HepG2 (cell line): ENCODE measurements around the gene MAP2K3. TPM values are rescaled to one million over a fixed set of nuclear protein-coding genes. Genes with fewer than 3 reads are reported as not detected.

Source experiments
- ATF7 ChIP-seq, 2 experiments: fragments of 450-650 bp in 1 of 2; sonication (generic) in 1 of 2; formaldehyde crosslinking in 1 of 2; IDR thresholded peaks; 2 replicates each; pipeline versions ENCODE4 v1.4.0 to v1.6.1; 2016 to 2020; ENCODE audit warnings: antibody characterized with exemption in 1 of 2, mild to moderate bottlenecking in 1 of 2, missing genetic modification reagents in 1 of 2
- CAMTA2 ChIP-seq: sonication (generic); formaldehyde crosslinking; IDR thresholded peaks from 2 replicates; pipeline ENCODE4 v1.4.0; 2020; ENCODE audit warnings: mild to moderate bottlenecking, missing genetic modification reagents, borderline replicate concordance
- DMAP1 ChIP-seq: IDR thresholded peaks from 2 replicates; pipeline ENCODE4 v1.6.1; 2016
- FOXK1 ChIP-seq: sonication (generic); formaldehyde crosslinking; IDR thresholded peaks from 2 replicates; pipeline ENCODE4 v1.4.0; 2020; ENCODE audit warnings: low read depth, missing genetic modification reagents, borderline replicate concordance
- HMGXB3 ChIP-seq: sonication (generic); formaldehyde crosslinking; IDR thresholded peaks from 2 replicates; pipeline ENCODE4 v1.4.0; 2020; ENCODE audit warnings: missing genetic modification reagents, borderline replicate concordance
- IRF2 ChIP-seq: IDR thresholded peaks from 2 replicates; pipeline ENCODE4 v1.6.1; 2018; ENCODE audit warnings: missing genetic modification reagents, missing compliant biosample characterization
- KMT2B ChIP-seq: IDR thresholded peaks from 2 replicates; pipeline ENCODE4 v1.6.1; 2016; ENCODE audit warnings: missing genetic modification reagents, missing compliant biosample characterization
- MAF1 ChIP-seq: sonication (generic); formaldehyde crosslinking; IDR thresholded peaks from 2 replicates; pipeline ENCODE4 v1.5.0; 2020; ENCODE audit warnings: missing genetic modification reagents, borderline replicate concordance
- MEF2D ChIP-seq: sonication (generic); formaldehyde crosslinking; IDR thresholded peaks from 2 replicates; pipeline ENCODE4 v1.5.1; 2020; ENCODE audit warnings: mild to moderate bottlenecking, missing genetic modification reagents
- MXD1 ChIP-seq: sonication (generic); formaldehyde crosslinking; IDR thresholded peaks from 2 replicates; pipeline ENCODE4 v1.4.0; 2020; ENCODE audit warnings: mild to moderate bottlenecking, missing genetic modification reagents
- NFIC ChIP-seq: IDR thresholded peaks from 2 replicates; pipeline ENCODE4 v1.6.1; 2012; ENCODE audit warnings: mild to moderate bottlenecking, low read length, inconsistent platforms
- NR3C1 ChIP-seq: sonication (generic); formaldehyde crosslinking; IDR thresholded peaks from 2 replicates; pipeline ENCODE4 v1.4.0; 2020; ENCODE audit warnings: missing genetic modification reagents
- NRL ChIP-seq: sonication (generic); formaldehyde crosslinking; IDR thresholded peaks from 2 replicates; pipeline ENCODE4 v1.5.0; 2020; ENCODE audit warnings: missing genetic modification reagents, mild to moderate bottlenecking, moderate library complexity, borderline replicate concordance
- RFX5 ChIP-seq: IDR thresholded peaks from 2 replicates; pipeline ENCODE4 v1.6.1; 2011; ENCODE audit warnings: low read depth, low read length, improper control_type of control experiment
- SALL1 ChIP-seq: sonication (generic); formaldehyde crosslinking; IDR thresholded peaks from 2 replicates; pipeline ENCODE4 v1.8.0; 2022; ENCODE audit warnings: mild to moderate bottlenecking, missing genetic modification reagents
- SMARCC2 ChIP-seq: fragments of 450-650 bp; IDR thresholded peaks from 2 replicates; pipeline ENCODE4 v1.6.1; 2017; ENCODE audit warnings: antibody characterized with exemption, mild to moderate bottlenecking
- SOX6 ChIP-seq, 2 experiments: fragments of 450-650 bp in 1 of 2; sonication (generic) in 1 of 2; formaldehyde crosslinking in 1 of 2; IDR thresholded peaks; 2 replicates each; pipeline versions ENCODE4 v1.4.0 to v1.6.1; 2017 to 2020; ENCODE audit warnings: antibody characterized with exemption in 1 of 2, mild to moderate bottlenecking in 1 of 2, missing genetic modification reagents in 1 of 2
- SYNCRIP ChIP-seq: fragments of 200-400 bp; formaldehyde crosslinking; IDR thresholded peaks from 2 replicates; pipeline ENCODE4 v1.6.1; 2018; ENCODE audit warnings: mild to moderate bottlenecking, low read depth, low read length; ENCODE audit not compliant: insufficient read depth
- TEAD2 ChIP-seq: sonication (generic); formaldehyde crosslinking; IDR thresholded peaks from 2 replicates; pipeline ENCODE4 v1.9.0; 2021; ENCODE audit warnings: missing genetic modification reagents
- XBP1 ChIP-seq: sonication (generic); formaldehyde crosslinking; IDR thresholded peaks from 2 replicates; pipeline ENCODE4 v1.5.0; 2020; ENCODE audit warnings: missing genetic modification reagents
- ZBTB7B ChIP-seq: sonication (generic); formaldehyde crosslinking; IDR thresholded peaks from 2 replicates; pipeline ENCODE4 v1.4.0; 2020; ENCODE audit warnings: missing genetic modification reagents
- ZFP36L2 ChIP-seq: sonication (generic); formaldehyde crosslinking; IDR thresholded peaks from 2 replicates; pipeline ENCODE4 v1.4.0; 2020; ENCODE audit warnings: missing genetic modification reagents
- ZMYM4 ChIP-seq: sonication (generic); formaldehyde crosslinking; IDR thresholded peaks from 2 replicates; pipeline ENCODE4 v1.8.1; 2023; ENCODE audit warnings: mild to moderate bottlenecking, missing genetic modification reagents
- ZNF17 ChIP-seq: sonication (generic); formaldehyde crosslinking; IDR thresholded peaks from 2 replicates; pipeline ENCODE4 v1.5.0; 2020; ENCODE audit warnings: mild to moderate bottlenecking, missing genetic modification reagents
- ZNF501 ChIP-seq: sonication (generic); formaldehyde crosslinking; IDR thresholded peaks from 2 replicates; pipeline ENCODE4 v1.5.1; 2020; ENCODE audit warnings: mild to moderate bottlenecking, moderate library complexity, missing genetic modification reagents
- ZNF746 ChIP-seq: sonication (generic); formaldehyde crosslinking; IDR thresholded peaks from 2 replicates; pipeline ENCODE4 v1.8.0; 2022; ENCODE audit warnings: mild to moderate bottlenecking, missing genetic modification reagents
- polyA plus RNA-seq, 8 experiments: library from polyadenylated mRNA; depleted of rRNA in 3 of 8; stranded (reverse) in 7 of 8; unstranded in 1 of 8; fragments of >200 nt; fragmentation: Illumina TruSeq in 4 of 8; extraction: Trizol in 4 of 8; gene quantifications; 2 replicates each; pipeline versions ENCODE4 v1.2.1 to v1.2.3, GENCODE V29; 2011 to 2016; ENCODE audit warnings: low read depth in 4 of 8, missing spikeins in 1 of 8, mixed read lengths in 1 of 8; ENCODE audit not compliant: insufficient read depth in 1 of 8
- total RNA-seq, 5 experiments: library from RNA; depleted of rRNA; stranded (reverse); fragments of >200 nt; fragmentation: Illumina TruSeq; extraction: Trizol; gene quantifications; 2 replicates each; pipeline ENCODE4 v1.2.3, GENCODE V29; 2016; ENCODE audit warnings: low read depth in 1 of 5
- TF ChIP-seq, protein P1 (sequence below): IDR thresholded peaks from 2 replicates; pipeline ENCODE4 v1.6.1; 2016; ENCODE audit warnings: missing genetic modification reagents, missing compliant biosample characterization

Gene MAP2K3
- total and polyA plus RNA-seq, 2 of the 13 experiments (the other 11 are each of a cell fraction or from before 2014, with no cell fraction given), result 20.5 to 27.4 TPM

- TF ChIP-seq SMARCC2 (no peak), ATF7 (IDR thresholded peaks at IDR 0.05) (no peak), ATF7 (CRISPR knock-in tag; IDR thresholded peaks at IDR 0.05) (no peak; the same call in 1 of the 2 replicates), CAMTA2 (CRISPR knock-in tag) (no peak), ZNF501 (peak; percentile 6; the same call in 1 of the 2 replicates), FOXK1 (CRISPR knock-in tag) (0 out of 2 replicates have a peak, but pooled peaks have one; percentile 41), NFIC (no peak), ZBTB7B (no peak), NR3C1 (no peak), SYNCRIP (no peak), NRL (CRISPR knock-in tag) (no peak; the same call in 1 of the 2 replicates), IRF2 (CRISPR knock-in tag) (peak; percentile 45; the same call in 1 of the 2 replicates), XBP1 (CRISPR knock-in tag) (no peak), DMAP1 (peak; percentile 69; the same call in 1 of the 2 replicates), MAF1 (no peak), ZFP36L2 (CRISPR knock-in tag) (no peak), HMGXB3 (CRISPR knock-in tag) (no peak), KMT2B (CRISPR knock-in tag) (no peak), SALL1 (CRISPR knock-in tag) (peak; percentile 83), RFX5 (no peak), ZNF17 (CRISPR knock-in tag) (no peak), MXD1 (CRISPR knock-in tag) (peak; percentile 58; the same call in 1 of the 2 replicates), ZMYM4 (no peak), ZNF746 (CRISPR knock-in tag) (0 out of 2 replicates have a peak, but pooled peaks have one; percentile 11), SOX6 (IDR thresholded peaks at IDR 0.05) (no peak), SOX6 (CRISPR knock-in tag; IDR thresholded peaks at IDR 0.05) (peak; percentile 72), MEF2D (CRISPR knock-in tag) (peak; percentile 89), TEAD2 (no peak)
- TF ChIP-seq, protein P1, sequence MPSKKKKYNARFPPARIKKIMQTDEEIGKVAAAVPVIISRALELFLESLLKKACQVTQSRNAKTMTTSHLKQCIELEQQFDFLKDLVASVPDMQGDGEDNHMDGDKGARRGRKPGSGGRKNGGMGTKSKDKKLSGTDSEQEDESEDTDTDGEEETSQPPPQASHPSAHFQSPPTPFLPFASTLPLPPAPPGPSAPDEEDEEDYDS (CRISPR knock-in tag), result peak; percentile 38; the same call in 1 of the 2 replicates
These were observed 3.4 kb downstream of the MAP2K3 start (continued) for GRCh38 chr17:21287703-21288449.
